BJ (cell line): ENCODE results near the gene PDE6G. TPM values are rescaled to one million over a fixed set of nuclear protein-coding genes. Genes with fewer than 3 reads are reported as not detected.

ENCODE experiments used
- CTCF ChIA-PET: fragments of 350-600 bp; formaldehyde crosslinking; extraction: SDS; loops from one replicate; lab custom pipeline; 2021; ENCODE audit warnings: antibody characterized with exemption, inconsistent platforms; lab: Yijun Ruan, JAX
- POLR2A ChIA-PET: fragments of 300-600 bp; sonication (Branson Sonifier 250); formaldehyde crosslinking; extraction: SDS; loops from one replicate; lab custom pipeline; 2021; ENCODE audit warnings: antibody characterized with exemption; lab: Charles Lee
- DNase-seq: peaks from one replicate; pipeline ENCODE4 v3.0.0-alpha.2; 2011; ENCODE audit warnings: low read depth
- H3K27me3 ChIP-seq: 2 replicates; pipeline ENCODE4 v1.6.0; 2011; ENCODE audit warnings: low read length; ENCODE audit not compliant: control insufficient read depth, insufficient read depth
- H3K36me3 ChIP-seq: 2 replicates; pipeline ENCODE4 v1.5.1; 2011; ENCODE audit warnings: low read length; ENCODE audit not compliant: control insufficient read depth, insufficient read depth
- H3K4me3 ChIP-seq: 2 replicates; pipeline ENCODE4 v1.5.1; 2011; ENCODE audit warnings: low read depth, mild to moderate bottlenecking, control low read depth, low read length
- CTCF ChIP-seq: IDR thresholded peaks from 2 replicates; pipeline ENCODE4 v1.5.1; 2011; ENCODE audit warnings: low read depth, mild to moderate bottlenecking, control low read depth, inconsistent platforms, low read length, moderate library complexity; ENCODE audit not compliant: insufficient read depth
- polyA plus RNA-seq: library from polyadenylated mRNA; depleted of rRNA; stranded (reverse); fragments of >200 nt; gene quantifications from 2 replicates; pipeline ENCODE4 v1.2.3, GENCODE V29; 2011

PDE6G gene
- polyA plus RNA-seq, 1 experiment: 0.37 TPM

DNA sequence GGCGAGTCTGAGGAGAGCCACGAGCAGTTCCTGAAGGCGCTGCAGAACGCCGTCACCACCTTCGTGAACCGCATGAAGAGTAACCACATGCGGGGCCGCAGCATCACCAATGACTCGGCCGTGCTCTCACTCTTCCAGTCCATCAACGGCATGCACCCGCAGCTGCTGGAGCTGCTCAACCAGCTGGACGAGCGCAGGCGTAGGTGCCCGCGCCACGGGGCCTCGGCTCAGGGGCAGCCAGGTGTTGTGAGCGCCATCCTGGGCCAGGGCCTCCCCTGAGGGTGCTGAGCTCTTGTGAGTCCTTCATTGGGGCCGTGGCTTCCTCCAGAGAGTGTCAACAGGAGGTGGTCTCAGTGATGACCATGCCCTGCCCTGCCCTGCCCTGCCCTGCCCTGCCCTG is 39.5 kb upstream of the PDE6G start:
- POLR2A ChIA-PET: no interaction called here
- CTCF ChIA-PET: interaction anchor here (0.7 kb wide), 1 partner anchor 16 kb away, joined by 3 read pairs; no protein-coding TSS in a partner anchor
- Histone ChIP-seq H3K36me3 (peaks cover 51% of the 10 kb centered on the region), H3K4me3 (no peak overlapping the region), H3K27me3 (no peaks in the 10 kb centered on the region)
- TF ChIP-seq CTCF: no peak
- DNase-seq: no peak

DNA sequence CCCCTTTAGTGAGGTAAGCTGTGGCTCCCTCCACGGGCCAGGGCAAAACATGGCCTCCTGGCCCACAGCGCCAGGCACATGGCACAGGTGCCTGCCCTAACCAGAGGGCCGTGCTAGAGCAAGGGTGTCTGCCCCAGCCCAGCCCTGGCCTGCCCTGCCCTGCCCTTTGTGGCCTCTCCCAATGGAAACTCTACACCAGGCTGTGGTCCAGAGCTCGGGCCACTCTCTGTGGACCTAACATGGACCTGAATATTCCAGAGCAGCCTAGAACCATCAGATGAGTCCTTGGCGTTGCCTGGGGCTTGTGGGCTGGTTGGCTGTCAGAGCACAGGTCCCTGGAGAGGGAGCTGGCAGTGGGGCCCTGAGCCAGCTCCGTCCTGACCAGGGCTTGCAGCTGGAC is 38.9 kb upstream of the PDE6G start:
- POLR2A ChIA-PET: no interaction called here
- peaks cover 54% of the 10 kb centered on the region for H3K36me3 ChIP-seq
- H3K4me3 ChIP-seq: no peak overlapping the region
- TF ChIP-seq CTCF: no peak
- no peaks in the 10 kb centered on the region for H3K27me3 ChIP-seq
- DNase-seq: no peak
- CTCF ChIA-PET: no interaction called here

DNA sequence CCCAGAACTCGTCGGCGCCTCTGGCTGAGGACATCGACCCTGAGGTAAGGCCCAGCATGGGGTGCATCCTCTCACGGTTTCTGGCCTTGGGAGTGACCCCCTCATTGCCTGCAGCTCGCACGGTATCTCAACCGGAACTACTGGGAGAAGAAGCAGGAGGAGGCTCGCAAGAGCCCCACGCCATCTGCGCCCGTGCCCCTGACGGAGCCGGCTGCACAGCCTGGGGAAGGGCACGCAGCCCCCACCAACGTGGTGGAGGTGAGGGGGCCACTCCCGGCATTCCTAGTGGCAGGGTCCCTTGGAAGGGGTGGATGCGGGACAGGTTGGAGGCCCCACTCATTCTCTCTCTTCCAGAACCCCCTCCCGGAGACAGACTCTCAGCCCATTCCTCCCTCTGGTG is 38.5 kb upstream of the PDE6G start:
- no peak overlapping the region for H3K4me3 ChIP-seq
- CTCF ChIA-PET: interaction anchor here (1.4 kb wide), 1 partner anchor 11 kb away, joined by 3 read pairs; the partner anchor contains the start of genes ARL16 and HGS
- H3K36me3 ChIP-seq: peaks cover 56% of the 10 kb centered on the region
- TF ChIP-seq CTCF: no peak
- no peak for DNase-seq
- no peaks in the 10 kb centered on the region for H3K27me3 ChIP-seq
- POLR2A ChIA-PET: no interaction called here

DNA sequence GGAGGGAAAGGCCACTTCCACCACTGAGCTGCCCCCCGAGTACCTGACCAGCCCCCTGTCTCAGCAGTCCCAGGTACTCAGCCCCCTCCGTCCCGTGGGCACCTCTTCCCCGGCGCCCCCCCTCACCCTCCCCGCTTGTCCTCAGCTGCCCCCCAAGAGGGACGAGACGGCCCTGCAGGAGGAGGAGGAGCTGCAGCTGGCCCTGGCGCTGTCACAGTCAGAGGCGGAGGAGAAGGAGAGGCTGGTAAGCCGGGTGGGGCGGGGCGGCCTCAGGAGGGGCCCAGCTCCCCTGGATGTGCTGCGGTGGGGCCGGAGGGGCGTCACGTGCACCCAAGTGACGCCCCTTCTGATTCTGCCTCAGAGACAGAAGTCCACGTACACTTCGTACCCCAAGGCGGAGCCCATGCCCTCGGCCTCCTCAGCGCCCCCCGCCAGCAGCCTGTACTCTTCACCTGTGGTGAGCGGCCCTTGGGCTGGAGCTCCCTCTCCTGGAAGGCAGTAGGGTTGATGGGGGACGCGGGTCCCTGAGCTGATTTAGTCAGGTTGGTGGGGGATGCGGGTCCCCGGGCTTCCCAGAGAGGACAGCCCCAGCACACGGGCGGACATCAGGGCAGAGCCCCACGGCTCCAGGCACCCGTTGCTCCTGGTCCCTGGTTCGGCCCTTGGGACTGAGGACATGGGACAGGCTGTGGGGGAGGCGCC is 37.3 kb upstream of the PDE6G start:
- DNase-seq: no peak
- Histone ChIP-seq H3K36me3 (peaks cover 68% of the 10 kb centered on the region), H3K27me3 (no peaks in the 10 kb centered on the region), H3K4me3 (no peak overlapping the region)
- TF ChIP-seq CTCF: no peak
- CTCF ChIA-PET: interaction anchor here (1.4 kb wide), 1 partner anchor 10 kb away, joined by 3 read pairs; the partner anchor contains the start of genes ARL16 and HGS
- POLR2A ChIA-PET: no interaction called here

DNA sequence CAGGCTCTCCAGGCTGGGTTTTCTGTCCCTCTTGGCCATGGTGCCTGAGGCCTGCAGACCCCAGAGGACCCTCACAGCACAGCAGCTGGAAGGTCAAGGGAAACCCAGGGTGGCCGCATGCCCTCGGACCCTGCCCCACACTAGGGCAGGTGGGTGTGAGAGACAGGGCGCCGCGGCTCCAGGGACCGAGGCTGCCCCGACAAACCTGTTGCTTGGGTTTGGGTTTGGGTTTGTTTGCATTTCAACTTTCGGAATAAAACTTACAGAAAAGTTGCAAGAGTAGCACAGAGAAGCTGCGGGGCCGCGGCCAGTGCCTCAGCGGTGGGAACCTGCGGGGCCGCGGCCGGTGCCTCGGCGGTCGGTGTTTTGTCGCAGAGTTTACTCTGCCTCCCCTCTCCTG is 35.3 kb upstream of the PDE6G start:
- CTCF ChIA-PET: no interaction called here
- DNase-seq: no peak
- Histone ChIP-seq H3K4me3 (no peak overlapping the region), H3K27me3 (no peaks in the 10 kb centered on the region), H3K36me3 (peaks cover 75% of the 10 kb centered on the region)
- POLR2A ChIA-PET: no interaction called here
- no peak for TF ChIP-seq CTCF
